WTC11 (cell line): ENCODE data around the gene ZDHHC14. TPM values are rescaled to one million over a fixed set of nuclear protein-coding genes. Genes with fewer than 3 reads are reported as not detected.

ENCODE experiments used
- ATAC-seq: fragments of 200-7000 bp; cut with Tn5 transposase; 2 replicates; pipeline ENCODE4 v1.10.0; 2021; ENCODE audit warnings: mild to moderate bottlenecking, moderate library complexity
- CTCF ChIA-PET: fragments of 300-600 bp; sonication (Branson Sonifier 250); formaldehyde crosslinking; loops from one replicate; lab custom pipeline; 2021; ENCODE audit warnings: antibody characterized with exemption; lab: Charles Lee
- POLR2A ChIA-PET: fragments of 350-600 bp; sonication (Branson Sonifier 250); formaldehyde crosslinking; loops from one replicate; lab custom pipeline; 2021; ENCODE audit warnings: antibody characterized with exemption; lab: Charles Lee
- DNase-seq: peaks from one replicate; pipeline ENCODE4 v3.0.0; 2021; ENCODE audit warnings: low spot score
- H3K27ac Mint-ChIP-seq: 2 replicates; pipeline ENCODE4 v1.8.0; 2021; ENCODE audit warnings: mixed read lengths
- H3K27me3 Mint-ChIP-seq: 2 replicates; pipeline ENCODE4 v1.8.0; 2021; ENCODE audit warnings: low read depth, mild to moderate bottlenecking, moderate library complexity, mixed read lengths
- H3K36me3 Mint-ChIP-seq: 2 replicates; pipeline ENCODE4 v1.8.0; 2021; ENCODE audit warnings: mixed read lengths
- H3K4me1 Mint-ChIP-seq: 2 replicates; pipeline ENCODE4 v1.8.0; 2022; ENCODE audit warnings: mixed read lengths
- H3K4me3 Mint-ChIP-seq: 2 replicates; pipeline ENCODE4 v1.8.0; 2021; ENCODE audit warnings: mild to moderate bottlenecking, moderate library complexity, mixed read lengths
- H3K9me3 Mint-ChIP-seq: 2 replicates; pipeline ENCODE4 v1.8.0; 2021; ENCODE audit warnings: mixed read lengths
- ETV6 ChIP-seq: sonication (generic); formaldehyde crosslinking; IDR thresholded peaks from 2 replicates; pipeline ENCODE4 v1.8.1; 2022; ENCODE audit warnings: mild to moderate bottlenecking, missing genetic modification reagents
- FOXK1 ChIP-seq: sonication (generic); formaldehyde crosslinking; IDR thresholded peaks from 2 replicates; pipeline ENCODE4 v1.8.0; 2022; ENCODE audit warnings: mild to moderate bottlenecking, moderate library complexity, missing genetic modification reagents
- FOXP1 ChIP-seq: sonication (generic); formaldehyde crosslinking; IDR thresholded peaks from 2 replicates; pipeline ENCODE4 v1.8.0; 2022; ENCODE audit warnings: missing genetic modification reagents, mild to moderate bottlenecking, moderate library complexity, borderline replicate concordance
- HMGA2 ChIP-seq: fragments of 250-450 bp; sonication (Bioruptor Pico); IDR thresholded peaks from 2 replicates; pipeline ENCODE4 v1.4.0; 2021; ENCODE audit warnings: mild to moderate bottlenecking, moderate library complexity
- JUN ChIP-seq: sonication (generic); formaldehyde crosslinking; IDR thresholded peaks from 2 replicates; pipeline ENCODE4 v1.8.0; 2023; ENCODE audit warnings: mild to moderate bottlenecking, missing genetic modification reagents
- KAT7 ChIP-seq: sonication (generic); formaldehyde crosslinking; IDR thresholded peaks from 2 replicates; pipeline ENCODE4 v1.8.1; 2023; ENCODE audit warnings: missing genetic modification reagents, mild to moderate bottlenecking, borderline replicate concordance
- MYBL2 ChIP-seq: sonication (generic); formaldehyde crosslinking; IDR thresholded peaks from 2 replicates; pipeline ENCODE4 v1.8.1; 2023; ENCODE audit warnings: mild to moderate bottlenecking, moderate library complexity, missing genetic modification reagents
- NR3C1 ChIP-seq: sonication (generic); formaldehyde crosslinking; conservative IDR thresholded peaks from 2 replicates; pipeline ENCODE4 v1.8.1; 2023; ENCODE audit warnings: low read depth, mild to moderate bottlenecking, missing genetic modification reagents
- TEAD1 ChIP-seq: sonication (generic); formaldehyde crosslinking; IDR thresholded peaks from 2 replicates; pipeline ENCODE4 v1.8.0; 2022; ENCODE audit warnings: mild to moderate bottlenecking, missing genetic modification reagents
- TEAD4 ChIP-seq: sonication (generic); formaldehyde crosslinking; IDR thresholded peaks from 2 replicates; pipeline ENCODE4 v1.8.0; 2022; ENCODE audit warnings: mild to moderate bottlenecking, missing genetic modification reagents
- ZNF121 ChIP-seq: sonication (generic); formaldehyde crosslinking; IDR thresholded peaks from 2 replicates; pipeline ENCODE4 v1.8.0; 2023; ENCODE audit warnings: missing genetic modification reagents
- ZNF138 ChIP-seq: sonication (generic); formaldehyde crosslinking; conservative IDR thresholded peaks from 2 replicates; pipeline ENCODE4 v1.8.1; 2022; ENCODE audit warnings: mild to moderate bottlenecking, moderate library complexity, missing genetic modification reagents
- ZNF232 ChIP-seq: sonication (generic); formaldehyde crosslinking; IDR thresholded peaks from 2 replicates; pipeline ENCODE4 v1.8.0; 2022; ENCODE audit warnings: mild to moderate bottlenecking, missing genetic modification reagents
- total RNA-seq: library from RNA; stranded (reverse); gene quantifications from 3 replicates; pipeline ENCODE4 v1.2.3, GENCODE V29; 2021
- TF ChIP-seq, protein P1 (sequence below): sonication (generic); formaldehyde crosslinking; IDR thresholded peaks from 2 replicates; pipeline ENCODE4 v1.8.0; 2022; ENCODE audit warnings: missing genetic modification reagents
- TF ChIP-seq, protein P2 (sequence below): fragments of 250-450 bp; sonication (Bioruptor Pico); IDR thresholded peaks from 2 replicates; pipeline ENCODE4 v1.9.0; 2021; ENCODE audit warnings: mild to moderate bottlenecking
- TF ChIP-seq, protein P3 (sequence below): sonication (generic); formaldehyde crosslinking; IDR thresholded peaks from 2 replicates; pipeline ENCODE4 v1.8.1; 2023; ENCODE audit warnings: mild to moderate bottlenecking, missing genetic modification reagents
- TF ChIP-seq, protein P4 (sequence below): sonication (generic); formaldehyde crosslinking; conservative IDR thresholded peaks from 2 replicates; pipeline ENCODE4 v1.8.1; 2023; ENCODE audit warnings: mild to moderate bottlenecking, low read depth, missing genetic modification reagents, moderate library complexity
- TF ChIP-seq, protein P5 (sequence below): fragments of 250-450 bp; sonication (Bioruptor Pico); IDR thresholded peaks from 2 replicates; pipeline ENCODE4 v2.1.2; 2022; ENCODE audit warnings: mild to moderate bottlenecking, moderate library complexity
- TF ChIP-seq, protein P6 (sequence below): fragments of 250-450 bp; sonication (Bioruptor Pico); IDR thresholded peaks from 2 replicates; pipeline ENCODE4 v1.9.0; 2021; ENCODE audit warnings: mild to moderate bottlenecking
- TF ChIP-seq, protein P7 (sequence below): fragments of 250-450 bp; sonication (Bioruptor Pico); IDR thresholded peaks from 2 replicates; pipeline ENCODE4 v1.8.0; 2021; ENCODE audit warnings: mild to moderate bottlenecking

The ZDHHC14 gene
- total RNA-seq, 1 experiment from 2014 or later, result 6.6 TPM

DNA sequence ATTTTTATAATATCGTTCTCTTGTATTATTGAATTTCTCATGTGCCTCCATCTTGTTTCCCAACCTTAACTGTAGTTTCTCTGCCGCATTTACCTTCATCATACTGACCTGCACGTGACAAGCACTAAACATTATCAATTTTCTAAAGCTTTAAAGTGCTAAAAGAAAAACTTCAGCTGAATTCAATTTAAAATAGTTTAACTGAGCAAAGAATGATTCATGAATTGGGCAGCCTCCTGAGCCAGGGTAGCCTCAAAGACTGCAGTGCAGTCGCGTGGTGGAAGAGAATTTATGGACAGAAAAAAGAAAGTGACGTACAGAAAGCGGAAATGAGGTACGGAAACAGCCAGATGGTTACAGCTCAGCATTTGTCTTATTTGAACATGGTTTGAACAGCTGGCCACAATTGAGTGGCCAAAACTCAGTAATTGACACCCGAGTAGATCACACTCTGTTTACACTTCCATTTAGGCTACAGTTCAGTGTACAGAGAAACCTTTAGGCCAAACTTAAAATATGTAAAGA lies 4.2 kb upstream of the ZDHHC14 start:
- CTCF ChIA-PET, result no interaction called here
- POLR2A ChIA-PET, result no interaction called here
- no peak overlapping the region for H3K4me3 Mint-ChIP-seq
- H3K27ac Mint-ChIP-seq, result no peak overlapping the region
- ATAC-seq (no peak), DNase-seq (no peak)
- TF ChIP-seq TEAD4, result no peak
- TF ChIP-seq KAT7 (CRISPR knock-in tag), result no peak
- TF ChIP-seq, protein P1, sequence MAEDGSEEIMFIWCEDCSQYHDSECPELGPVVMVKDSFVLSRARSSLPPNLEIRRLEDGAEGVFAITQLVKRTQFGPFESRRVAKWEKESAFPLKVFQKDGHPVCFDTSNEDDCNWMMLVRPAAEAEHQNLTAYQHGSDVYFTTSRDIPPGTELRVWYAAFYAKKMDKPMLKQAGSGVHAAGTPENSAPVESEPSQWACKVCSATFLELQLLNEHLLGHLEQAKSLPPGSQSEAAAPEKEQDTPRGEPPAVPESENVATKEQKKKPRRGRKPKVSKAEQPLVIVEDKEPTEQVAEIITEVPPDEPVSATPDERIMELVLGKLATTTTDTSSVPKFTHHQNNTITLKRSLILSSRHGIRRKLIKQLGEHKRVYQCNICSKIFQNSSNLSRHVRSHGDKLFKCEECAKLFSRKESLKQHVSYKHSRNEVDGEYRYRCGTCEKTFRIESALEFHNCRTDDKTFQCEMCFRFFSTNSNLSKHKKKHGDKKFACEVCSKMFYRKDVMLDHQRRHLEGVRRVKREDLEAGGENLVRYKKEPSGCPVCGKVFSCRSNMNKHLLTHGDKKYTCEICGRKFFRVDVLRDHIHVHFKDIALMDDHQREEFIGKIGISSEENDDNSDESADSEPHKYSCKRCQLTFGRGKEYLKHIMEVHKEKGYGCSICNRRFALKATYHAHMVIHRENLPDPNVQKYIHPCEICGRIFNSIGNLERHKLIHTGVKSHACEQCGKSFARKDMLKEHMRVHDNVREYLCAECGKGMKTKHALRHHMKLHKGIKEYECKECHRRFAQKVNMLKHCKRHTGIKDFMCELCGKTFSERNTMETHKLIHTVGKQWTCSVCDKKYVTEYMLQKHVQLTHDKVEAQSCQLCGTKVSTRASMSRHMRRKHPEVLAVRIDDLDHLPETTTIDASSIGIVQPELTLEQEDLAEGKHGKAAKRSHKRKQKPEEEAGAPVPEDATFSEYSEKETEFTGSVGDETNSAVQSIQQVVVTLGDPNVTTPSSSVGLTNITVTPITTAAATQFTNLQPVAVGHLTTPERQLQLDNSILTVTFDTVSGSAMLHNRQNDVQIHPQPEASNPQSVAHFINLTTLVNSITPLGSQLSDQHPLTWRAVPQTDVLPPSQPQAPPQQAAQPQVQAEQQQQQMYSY (CRISPR knock-in tag), result no peak
- TF ChIP-seq HMGA2 (CRISPR knock-in tag), result no peak
- no peak for TF ChIP-seq JUN (CRISPR knock-in tag)
- no peak for TF ChIP-seq NR3C1 (CRISPR knock-in tag)
- TF ChIP-seq, protein P2, sequence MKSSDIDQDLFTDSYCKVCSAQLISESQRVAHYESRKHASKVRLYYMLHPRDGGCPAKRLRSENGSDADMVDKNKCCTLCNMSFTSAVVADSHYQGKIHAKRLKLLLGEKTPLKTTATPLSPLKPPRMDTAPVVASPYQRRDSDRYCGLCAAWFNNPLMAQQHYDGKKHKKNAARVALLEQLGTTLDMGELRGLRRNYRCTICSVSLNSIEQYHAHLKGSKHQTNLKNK (CRISPR knock-in tag), result no peak
- no peak for TF ChIP-seq MYBL2 (CRISPR knock-in tag)
- no peak for TF ChIP-seq TEAD1
- TF ChIP-seq ZNF232 (CRISPR knock-in tag), result no peak
- TF ChIP-seq, protein P3, sequence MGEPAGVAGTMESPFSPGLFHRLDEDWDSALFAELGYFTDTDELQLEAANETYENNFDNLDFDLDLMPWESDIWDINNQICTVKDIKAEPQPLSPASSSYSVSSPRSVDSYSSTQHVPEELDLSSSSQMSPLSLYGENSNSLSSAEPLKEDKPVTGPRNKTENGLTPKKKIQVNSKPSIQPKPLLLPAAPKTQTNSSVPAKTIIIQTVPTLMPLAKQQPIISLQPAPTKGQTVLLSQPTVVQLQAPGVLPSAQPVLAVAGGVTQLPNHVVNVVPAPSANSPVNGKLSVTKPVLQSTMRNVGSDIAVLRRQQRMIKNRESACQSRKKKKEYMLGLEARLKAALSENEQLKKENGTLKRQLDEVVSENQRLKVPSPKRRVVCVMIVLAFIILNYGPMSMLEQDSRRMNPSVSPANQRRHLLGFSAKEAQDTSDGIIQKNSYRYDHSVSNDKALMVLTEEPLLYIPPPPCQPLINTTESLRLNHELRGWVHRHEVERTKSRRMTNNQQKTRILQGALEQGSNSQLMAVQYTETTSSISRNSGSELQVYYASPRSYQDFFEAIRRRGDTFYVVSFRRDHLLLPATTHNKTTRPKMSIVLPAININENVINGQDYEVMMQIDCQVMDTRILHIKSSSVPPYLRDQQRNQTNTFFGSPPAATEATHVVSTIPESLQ (CRISPR knock-in tag), result no peak
- no peak for TF ChIP-seq FOXP1 (CRISPR knock-in tag)
- TF ChIP-seq ZNF121 (CRISPR knock-in tag), result no peak
- TF ChIP-seq FOXK1 (CRISPR knock-in tag), result no peak
- TF ChIP-seq, protein P4, sequence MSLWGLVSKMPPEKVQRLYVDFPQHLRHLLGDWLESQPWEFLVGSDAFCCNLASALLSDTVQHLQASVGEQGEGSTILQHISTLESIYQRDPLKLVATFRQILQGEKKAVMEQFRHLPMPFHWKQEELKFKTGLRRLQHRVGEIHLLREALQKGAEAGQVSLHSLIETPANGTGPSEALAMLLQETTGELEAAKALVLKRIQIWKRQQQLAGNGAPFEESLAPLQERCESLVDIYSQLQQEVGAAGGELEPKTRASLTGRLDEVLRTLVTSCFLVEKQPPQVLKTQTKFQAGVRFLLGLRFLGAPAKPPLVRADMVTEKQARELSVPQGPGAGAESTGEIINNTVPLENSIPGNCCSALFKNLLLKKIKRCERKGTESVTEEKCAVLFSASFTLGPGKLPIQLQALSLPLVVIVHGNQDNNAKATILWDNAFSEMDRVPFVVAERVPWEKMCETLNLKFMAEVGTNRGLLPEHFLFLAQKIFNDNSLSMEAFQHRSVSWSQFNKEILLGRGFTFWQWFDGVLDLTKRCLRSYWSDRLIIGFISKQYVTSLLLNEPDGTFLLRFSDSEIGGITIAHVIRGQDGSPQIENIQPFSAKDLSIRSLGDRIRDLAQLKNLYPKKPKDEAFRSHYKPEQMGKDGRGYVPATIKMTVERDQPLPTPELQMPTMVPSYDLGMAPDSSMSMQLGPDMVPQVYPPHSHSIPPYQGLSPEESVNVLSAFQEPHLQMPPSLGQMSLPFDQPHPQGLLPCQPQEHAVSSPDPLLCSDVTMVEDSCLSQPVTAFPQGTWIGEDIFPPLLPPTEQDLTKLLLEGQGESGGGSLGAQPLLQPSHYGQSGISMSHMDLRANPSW, result no peak
- TF ChIP-seq, protein P5, sequence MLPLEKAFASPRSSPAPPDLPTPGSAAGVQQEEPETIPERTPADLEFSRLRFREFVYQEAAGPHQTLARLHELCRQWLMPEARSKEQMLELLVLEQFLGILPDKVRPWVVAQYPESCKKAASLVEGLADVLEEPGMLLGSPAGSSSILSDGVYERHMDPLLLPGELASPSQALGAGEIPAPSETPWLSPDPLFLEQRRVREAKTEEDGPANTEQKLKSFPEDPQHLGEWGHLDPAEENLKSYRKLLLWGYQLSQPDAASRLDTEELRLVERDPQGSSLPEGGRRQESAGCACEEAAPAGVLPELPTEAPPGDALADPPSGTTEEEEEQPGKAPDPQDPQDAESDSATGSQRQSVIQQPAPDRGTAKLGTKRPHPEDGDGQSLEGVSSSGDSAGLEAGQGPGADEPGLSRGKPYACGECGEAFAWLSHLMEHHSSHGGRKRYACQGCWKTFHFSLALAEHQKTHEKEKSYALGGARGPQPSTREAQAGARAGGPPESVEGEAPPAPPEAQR (CRISPR knock-in tag), result no peak
- no peak for TF ChIP-seq ETV6 (CRISPR knock-in tag)
- TF ChIP-seq, protein P6, sequence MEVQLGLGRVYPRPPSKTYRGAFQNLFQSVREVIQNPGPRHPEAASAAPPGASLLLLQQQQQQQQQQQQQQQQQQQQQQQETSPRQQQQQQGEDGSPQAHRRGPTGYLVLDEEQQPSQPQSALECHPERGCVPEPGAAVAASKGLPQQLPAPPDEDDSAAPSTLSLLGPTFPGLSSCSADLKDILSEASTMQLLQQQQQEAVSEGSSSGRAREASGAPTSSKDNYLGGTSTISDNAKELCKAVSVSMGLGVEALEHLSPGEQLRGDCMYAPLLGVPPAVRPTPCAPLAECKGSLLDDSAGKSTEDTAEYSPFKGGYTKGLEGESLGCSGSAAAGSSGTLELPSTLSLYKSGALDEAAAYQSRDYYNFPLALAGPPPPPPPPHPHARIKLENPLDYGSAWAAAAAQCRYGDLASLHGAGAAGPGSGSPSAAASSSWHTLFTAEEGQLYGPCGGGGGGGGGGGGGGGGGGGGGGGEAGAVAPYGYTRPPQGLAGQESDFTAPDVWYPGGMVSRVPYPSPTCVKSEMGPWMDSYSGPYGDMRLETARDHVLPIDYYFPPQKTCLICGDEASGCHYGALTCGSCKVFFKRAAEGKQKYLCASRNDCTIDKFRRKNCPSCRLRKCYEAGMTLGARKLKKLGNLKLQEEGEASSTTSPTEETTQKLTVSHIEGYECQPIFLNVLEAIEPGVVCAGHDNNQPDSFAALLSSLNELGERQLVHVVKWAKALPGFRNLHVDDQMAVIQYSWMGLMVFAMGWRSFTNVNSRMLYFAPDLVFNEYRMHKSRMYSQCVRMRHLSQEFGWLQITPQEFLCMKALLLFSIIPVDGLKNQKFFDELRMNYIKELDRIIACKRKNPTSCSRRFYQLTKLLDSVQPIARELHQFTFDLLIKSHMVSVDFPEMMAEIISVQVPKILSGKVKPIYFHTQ (CRISPR knock-in tag), result no peak
- no peak for TF ChIP-seq ZNF138
- TF ChIP-seq, protein P7, sequence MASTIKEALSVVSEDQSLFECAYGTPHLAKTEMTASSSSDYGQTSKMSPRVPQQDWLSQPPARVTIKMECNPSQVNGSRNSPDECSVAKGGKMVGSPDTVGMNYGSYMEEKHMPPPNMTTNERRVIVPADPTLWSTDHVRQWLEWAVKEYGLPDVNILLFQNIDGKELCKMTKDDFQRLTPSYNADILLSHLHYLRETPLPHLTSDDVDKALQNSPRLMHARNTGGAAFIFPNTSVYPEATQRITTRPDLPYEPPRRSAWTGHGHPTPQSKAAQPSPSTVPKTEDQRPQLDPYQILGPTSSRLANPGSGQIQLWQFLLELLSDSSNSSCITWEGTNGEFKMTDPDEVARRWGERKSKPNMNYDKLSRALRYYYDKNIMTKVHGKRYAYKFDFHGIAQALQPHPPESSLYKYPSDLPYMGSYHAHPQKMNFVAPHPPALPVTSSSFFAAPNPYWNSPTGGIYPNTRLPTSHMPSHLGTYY (CRISPR knock-in tag), result no peak
- H3K27me3 Mint-ChIP-seq, result peaks cover 15% of the 10 kb centered on the region
- H3K9me3 Mint-ChIP-seq, result no peaks in the 10 kb centered on the region
- H3K4me1 Mint-ChIP-seq, result peaks cover 14% of the 10 kb centered on the region
- no peaks in the 10 kb centered on the region for H3K36me3 Mint-ChIP-seq
